ENCODE results near the gene MKNK2. TPM values are rescaled to one million over a fixed set of nuclear protein-coding genes. Genes with fewer than 3 reads are reported as not detected.

MKNK2 gene
- polyA plus RNA-seq, 1 of the 3 experiments (the other 2 are of a cell fraction), result 65.4 TPM

DNA sequence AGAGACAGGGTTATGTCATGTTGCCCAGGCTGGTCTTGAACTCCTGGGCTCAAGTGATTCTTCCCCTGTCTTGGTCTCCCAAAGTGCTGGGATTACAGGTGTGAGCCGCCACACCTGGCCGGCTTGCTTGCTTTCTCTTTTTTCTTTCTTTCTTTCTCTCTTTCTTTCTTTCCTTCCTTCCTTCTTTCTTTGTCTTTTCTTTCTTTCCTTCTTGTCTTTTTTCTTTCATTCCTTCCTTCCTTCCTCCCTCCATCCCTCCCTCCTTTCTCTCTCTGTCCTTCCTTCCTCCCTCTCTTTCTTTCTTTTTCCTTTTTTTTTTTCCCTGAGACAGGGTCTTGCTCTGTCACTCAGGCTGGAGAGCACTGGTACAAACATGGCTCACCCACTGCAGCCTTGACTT lies 28.8 kb downstream of the MKNK2 start:
- DNase-seq, result no peak
- Histone ChIP-seq H3K4me3 (ENCODE audit: low read depth in 2 of 2, low read length in 1 of 2) (no peak overlapping the region), H3K27me3 (ENCODE audit: insufficient read depth) (no peaks in the 10 kb centered on the region), H3K27ac (ENCODE audit: low read depth in 2 of 2, low read length in 1 of 2) (no peak overlapping the region), H3K4me2 (no peak overlapping the region), H3F3A (replicated peaks; ENCODE audit: insufficient read depth) (peaks cover 6% of the 10 kb centered on the region), H3K9me3 (no peaks in the 10 kb centered on the region), H2AFZ (ENCODE audit: low read depth) (no peak overlapping the region), H3K9ac (no peak overlapping the region), H3K79me2 (ENCODE audit: insufficient read depth) (no peaks in the 10 kb centered on the region), H3K36me3 (replicated peaks in 1 of 2; ENCODE audit: control insufficient read depth in 1 of 2, insufficient read depth in 2 of 2, low read length in 1 of 2) (no peaks in the 10 kb centered on the region), H3K4me1 (ENCODE audit: control insufficient read depth in 1 of 2, insufficient read depth in 2 of 2, low read depth in 1 of 2, low read length in 1 of 2) (peaks cover 0 to 4% of the 10 kb centered on the region in 2 experiments; a peak in 1 of 4 replicates), H4K20me1 (ENCODE audit: insufficient read depth) (no peaks in the 10 kb centered on the region), H3K9me2 (no peaks in the 10 kb centered on the region)
- ChIA-PET POLR2A (no interaction called here), CTCF (interaction anchor here (2.9 kb wide), 1 partner anchor 47 kb away, joined by 12 read pairs; no protein-coding TSS in a partner anchor)
- 95% methylated on average over 2 of the region's 2 CpGs for WGBS (ENCODE audit: low lambda C conversion rate)
- no peak for TF ChIP-seq TCF12 (IDR thresholded peaks at IDR 0.05)

DNA sequence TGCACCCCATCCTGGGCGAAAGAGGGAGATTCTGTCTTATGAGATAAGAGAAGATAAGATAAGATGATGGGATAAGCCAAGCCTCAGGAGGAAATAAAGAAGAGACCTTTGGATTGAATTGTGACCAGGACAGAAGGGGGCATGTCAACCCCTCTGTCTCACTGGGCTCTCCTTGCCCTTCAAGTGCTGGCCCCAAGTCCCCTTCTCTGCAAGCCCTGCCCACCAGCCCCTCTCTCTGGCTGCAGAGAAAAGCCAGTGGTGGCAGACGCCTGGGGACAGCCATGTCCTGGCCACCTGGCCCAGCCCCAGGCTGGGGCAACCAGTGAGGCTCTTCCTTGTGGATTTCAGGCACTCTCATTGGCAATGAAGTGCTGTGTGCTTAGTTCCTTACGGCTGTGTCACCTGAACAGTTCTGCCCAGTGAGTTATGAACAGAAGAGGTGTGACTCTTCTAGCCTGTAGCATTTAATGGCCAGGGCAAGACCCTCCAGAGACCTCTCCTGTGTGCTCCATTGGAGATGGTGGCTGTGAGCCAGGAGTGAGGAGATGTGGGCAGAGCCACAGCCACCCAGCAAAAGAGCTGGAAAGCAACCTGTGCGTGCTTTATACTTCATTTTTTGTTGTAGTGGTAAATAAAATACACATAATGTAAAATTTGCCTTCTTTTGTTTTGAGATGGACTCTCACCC lies 29.4 kb downstream of the MKNK2 start:
- WGBS (ENCODE audit: low lambda C conversion rate), result 84% methylated on average over 4 of the region's 4 CpGs
- TF ChIP-seq ELF1 (IDR thresholded peaks at IDR 0.05) (no peak), YY1 (IDR thresholded peaks at IDR 0.05; ENCODE audit: low read depth) (no peak), CHD2 (IDR thresholded peaks at IDR 0.05; ENCODE audit: low read length, partially characterized antibody) (no peak), GABPA (IDR thresholded peaks at IDR 0.05; ENCODE audit: low read depth) (no peak), TAF1 (IDR thresholded peaks at IDR 0.05; ENCODE audit: borderline replicate concordance, low read depth, low read length) (no peak), RXRA (IDR thresholded peaks at IDR 0.05; ENCODE audit: borderline replicate concordance, low read depth) (no peak), SIN3A (IDR thresholded peaks at IDR 0.05; ENCODE audit: borderline replicate concordance, low read depth, low read length) (no peak), POLR2AphosphoS5 (IDR thresholded peaks at IDR 0.05; ENCODE audit: low read depth, low read length) (no peak), NFIC (IDR thresholded peaks at IDR 0.05; ENCODE audit: borderline replicate concordance) (no peak), TEAD4 (IDR thresholded peaks at IDR 0.05; ENCODE audit: borderline replicate concordance, insufficient read depth) (no peak), GATA2 (CRISPR knock-in tag; IDR thresholded peaks at IDR 0.05) (no peak), NRF1 (IDR thresholded peaks at IDR 0.05; ENCODE audit: low read depth, low read length) (no peak), EP300 (IDR thresholded peaks at IDR 0.05; ENCODE audit: borderline replicate concordance in 1 of 2, low read depth in 1 of 2, low read length in 1 of 2) (no peak), RAD21 (IDR thresholded peaks at IDR 0.05; ENCODE audit: low read length) (no peak), FOSL2 (IDR thresholded peaks at IDR 0.05; ENCODE audit: borderline replicate concordance, low read depth) (no peak)
- TF ChIP-seq, protein P1, sequence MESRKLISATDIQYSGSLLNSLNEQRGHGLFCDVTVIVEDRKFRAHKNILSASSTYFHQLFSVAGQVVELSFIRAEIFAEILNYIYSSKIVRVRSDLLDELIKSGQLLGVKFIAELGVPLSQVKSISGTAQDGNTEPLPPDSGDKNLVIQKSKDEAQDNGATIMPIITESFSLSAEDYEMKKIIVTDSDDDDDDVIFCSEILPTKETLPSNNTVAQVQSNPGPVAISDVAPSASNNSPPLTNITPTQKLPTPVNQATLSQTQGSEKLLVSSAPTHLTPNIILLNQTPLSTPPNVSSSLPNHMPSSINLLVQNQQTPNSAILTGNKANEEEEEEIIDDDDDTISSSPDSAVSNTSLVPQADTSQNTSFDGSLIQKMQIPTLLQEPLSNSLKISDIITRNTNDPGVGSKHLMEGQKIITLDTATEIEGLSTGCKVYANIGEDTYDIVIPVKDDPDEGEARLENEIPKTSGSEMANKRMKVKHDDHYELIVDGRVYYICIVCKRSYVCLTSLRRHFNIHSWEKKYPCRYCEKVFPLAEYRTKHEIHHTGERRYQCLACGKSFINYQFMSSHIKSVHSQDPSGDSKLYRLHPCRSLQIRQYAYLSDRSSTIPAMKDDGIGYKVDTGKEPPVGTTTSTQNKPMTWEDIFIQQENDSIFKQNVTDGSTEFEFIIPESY (IDR thresholded peaks at IDR 0.05; ENCODE audit: borderline replicate concordance, low read depth), result no peak
- TF ChIP-seq, protein P2, sequence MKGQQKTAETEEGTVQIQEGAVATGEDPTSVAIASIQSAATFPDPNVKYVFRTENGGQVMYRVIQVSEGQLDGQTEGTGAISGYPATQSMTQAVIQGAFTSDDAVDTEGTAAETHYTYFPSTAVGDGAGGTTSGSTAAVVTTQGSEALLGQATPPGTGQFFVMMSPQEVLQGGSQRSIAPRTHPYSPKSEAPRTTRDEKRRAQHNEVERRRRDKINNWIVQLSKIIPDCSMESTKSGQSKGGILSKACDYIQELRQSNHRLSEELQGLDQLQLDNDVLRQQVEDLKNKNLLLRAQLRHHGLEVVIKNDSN (IDR thresholded peaks at IDR 0.05; ENCODE audit: borderline replicate concordance, low read depth), result no peak
- TF ChIP-seq, protein P3, sequence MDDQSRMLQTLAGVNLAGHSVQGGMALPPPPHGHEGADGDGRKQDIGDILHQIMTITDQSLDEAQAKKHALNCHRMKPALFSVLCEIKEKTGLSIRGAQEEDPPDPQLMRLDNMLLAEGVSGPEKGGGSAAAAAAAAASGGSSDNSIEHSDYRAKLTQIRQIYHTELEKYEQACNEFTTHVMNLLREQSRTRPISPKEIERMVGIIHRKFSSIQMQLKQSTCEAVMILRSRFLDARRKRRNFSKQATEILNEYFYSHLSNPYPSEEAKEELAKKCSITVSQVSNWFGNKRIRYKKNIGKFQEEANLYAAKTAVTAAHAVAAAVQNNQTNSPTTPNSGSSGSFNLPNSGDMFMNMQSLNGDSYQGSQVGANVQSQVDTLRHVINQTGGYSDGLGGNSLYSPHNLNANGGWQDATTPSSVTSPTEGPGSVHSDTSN (IDR thresholded peaks at IDR 0.05), result no peak
- TF ChIP-seq, protein P4, sequence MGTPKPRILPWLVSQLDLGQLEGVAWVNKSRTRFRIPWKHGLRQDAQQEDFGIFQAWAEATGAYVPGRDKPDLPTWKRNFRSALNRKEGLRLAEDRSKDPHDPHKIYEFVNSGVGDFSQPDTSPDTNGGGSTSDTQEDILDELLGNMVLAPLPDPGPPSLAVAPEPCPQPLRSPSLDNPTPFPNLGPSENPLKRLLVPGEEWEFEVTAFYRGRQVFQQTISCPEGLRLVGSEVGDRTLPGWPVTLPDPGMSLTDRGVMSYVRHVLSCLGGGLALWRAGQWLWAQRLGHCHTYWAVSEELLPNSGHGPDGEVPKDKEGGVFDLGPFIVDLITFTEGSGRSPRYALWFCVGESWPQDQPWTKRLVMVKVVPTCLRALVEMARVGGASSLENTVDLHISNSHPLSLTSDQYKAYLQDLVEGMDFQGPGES (IDR thresholded peaks at IDR 0.05; ENCODE audit: low read depth, low read length), result no peak
- TF ChIP-seq, protein P5, sequence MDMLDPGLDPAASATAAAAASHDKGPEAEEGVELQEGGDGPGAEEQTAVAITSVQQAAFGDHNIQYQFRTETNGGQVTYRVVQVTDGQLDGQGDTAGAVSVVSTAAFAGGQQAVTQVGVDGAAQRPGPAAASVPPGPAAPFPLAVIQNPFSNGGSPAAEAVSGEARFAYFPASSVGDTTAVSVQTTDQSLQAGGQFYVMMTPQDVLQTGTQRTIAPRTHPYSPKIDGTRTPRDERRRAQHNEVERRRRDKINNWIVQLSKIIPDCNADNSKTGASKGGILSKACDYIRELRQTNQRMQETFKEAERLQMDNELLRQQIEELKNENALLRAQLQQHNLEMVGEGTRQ (IDR thresholded peaks at IDR 0.05; ENCODE audit: borderline replicate concordance, low read depth, low read length), result no peak
- Histone ChIP-seq H2AFZ (ENCODE audit: low read depth) (no peak overlapping the region), H3K27ac (ENCODE audit: low read depth in 2 of 2, low read length in 1 of 2) (no peak overlapping the region), H3K9me2 (no peaks in the 10 kb centered on the region), H3K79me2 (ENCODE audit: insufficient read depth) (peaks cover 4% of the 10 kb centered on the region; the same call in 1 of the 2 replicates), H3K36me3 (replicated peaks in 1 of 2; ENCODE audit: control insufficient read depth in 1 of 2, insufficient read depth in 2 of 2, low read length in 1 of 2) (no peaks in the 10 kb centered on the region), H3K4me2 (no peak overlapping the region), H3K4me3 (ENCODE audit: low read depth in 2 of 2, low read length in 1 of 2) (no peak overlapping the region), H4K20me1 (ENCODE audit: insufficient read depth) (no peaks in the 10 kb centered on the region), H3K9me3 (no peaks in the 10 kb centered on the region), H3K4me1 (ENCODE audit: control insufficient read depth in 1 of 2, insufficient read depth in 2 of 2, low read depth in 1 of 2, low read length in 1 of 2) (peaks cover 0 to 4% of the 10 kb centered on the region in 2 experiments; a peak in 1 of 4 replicates), H3F3A (replicated peaks; ENCODE audit: insufficient read depth) (peaks cover 8% of the 10 kb centered on the region), H3K9ac (no peak overlapping the region), H3K27me3 (ENCODE audit: insufficient read depth) (no peaks in the 10 kb centered on the region)
- POLR2A ChIA-PET, result interaction anchor here (0.6 kb wide), 1 partner anchor 39 kb away, joined by 4 read pairs; no protein-coding TSS in a partner anchor
- no peak for DNase-seq
- CTCF ChIA-PET, result interaction anchor here (2.9 to 3.5 kb wide), 2 partner anchors 47 to 48 kb away, joined by 12 to 43 read pairs; no protein-coding TSS in a partner anchor
